ENCODE measurements around the gene ISOC2.

ISOC2 gene

DNA sequence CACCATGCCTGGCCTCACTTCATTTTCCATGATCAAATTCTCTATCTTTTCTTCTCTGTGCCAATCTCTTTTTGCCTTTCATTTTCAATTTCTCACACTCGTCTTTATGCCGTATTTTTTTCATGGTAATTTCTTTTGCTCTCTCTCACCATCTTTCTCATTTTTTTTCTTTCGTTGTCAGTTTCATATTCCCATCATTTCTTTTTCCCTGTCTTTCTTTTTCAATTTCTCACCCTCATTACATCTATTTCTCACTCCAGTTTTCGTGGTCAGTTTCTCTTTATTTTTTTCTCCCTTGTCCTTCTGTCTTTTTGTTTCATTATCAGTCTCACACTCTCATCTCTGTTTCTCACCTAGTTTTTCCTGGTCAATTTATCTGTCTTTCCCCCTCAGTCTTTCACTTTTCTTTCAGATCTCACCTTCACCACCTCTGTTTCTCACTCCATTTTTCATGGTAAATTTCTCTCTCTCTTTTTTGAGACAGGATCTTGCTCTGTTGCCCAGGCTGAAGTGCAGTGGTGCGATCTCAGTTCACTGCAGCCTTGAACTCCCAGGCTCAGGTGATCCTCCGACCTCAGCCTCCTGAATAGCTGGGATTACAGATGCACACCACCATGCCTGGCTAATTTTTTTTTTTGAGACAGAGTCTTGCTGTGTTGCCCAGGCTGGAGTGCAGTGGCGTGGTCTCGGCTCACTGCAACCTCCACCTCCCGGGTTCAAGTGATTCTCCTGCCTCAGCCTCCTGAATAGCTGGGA is 40.9 kb upstream of the ISOC2 start:
- no peak overlapping the region for H3K4me2 ChIP-seq (ENCODE audit: low read length)

DNA sequence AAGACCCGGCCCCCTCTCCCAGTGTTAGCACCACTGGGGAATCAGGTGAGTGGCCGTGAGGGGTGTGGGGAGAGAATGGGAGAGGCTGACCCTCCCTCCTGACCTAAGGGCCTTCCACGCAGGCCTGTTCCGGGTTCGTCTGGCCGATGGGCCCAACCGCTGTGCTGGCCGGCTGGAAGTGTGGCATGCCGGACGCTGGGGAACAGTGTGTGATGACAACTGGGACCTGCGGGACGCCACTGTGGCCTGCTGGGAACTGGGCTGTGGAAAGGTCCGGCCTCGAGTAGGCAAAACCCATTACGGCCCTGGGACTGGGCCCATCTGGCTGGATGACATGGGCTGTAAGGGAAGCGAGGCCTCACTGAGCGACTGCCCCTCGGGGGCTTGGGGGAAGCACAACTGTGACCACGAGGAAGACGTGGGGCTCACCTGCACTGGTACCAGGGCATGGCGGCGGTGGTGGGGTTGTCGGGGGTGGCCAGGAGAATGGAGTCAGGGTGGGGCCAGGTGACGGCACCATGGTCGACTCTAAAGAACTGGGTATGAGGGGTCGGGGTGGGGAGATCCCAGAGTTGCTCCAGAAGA is 39.0 kb upstream of the ISOC2 start:
- no peaks in the 10 kb centered on the region for H3K9me2 ChIP-seq (ENCODE audit: low read depth, low read length)
- H3F3A ChIP-seq (ENCODE audit: insufficient read depth, low read length), result no peaks in the 10 kb centered on the region
- H3K27me3 ChIP-seq (ENCODE audit: insufficient read depth, low read length), result peaks cover 3% of the 10 kb centered on the region; the same call in 1 of the 2 replicates
- no peaks in the 10 kb centered on the region for H3K79me2 ChIP-seq (ENCODE audit: insufficient read depth, low read length)
- no peaks in the 10 kb centered on the region for H3K36me3 ChIP-seq (ENCODE audit: insufficient read depth, low read length)
- TF ChIP-seq, protein P1, sequence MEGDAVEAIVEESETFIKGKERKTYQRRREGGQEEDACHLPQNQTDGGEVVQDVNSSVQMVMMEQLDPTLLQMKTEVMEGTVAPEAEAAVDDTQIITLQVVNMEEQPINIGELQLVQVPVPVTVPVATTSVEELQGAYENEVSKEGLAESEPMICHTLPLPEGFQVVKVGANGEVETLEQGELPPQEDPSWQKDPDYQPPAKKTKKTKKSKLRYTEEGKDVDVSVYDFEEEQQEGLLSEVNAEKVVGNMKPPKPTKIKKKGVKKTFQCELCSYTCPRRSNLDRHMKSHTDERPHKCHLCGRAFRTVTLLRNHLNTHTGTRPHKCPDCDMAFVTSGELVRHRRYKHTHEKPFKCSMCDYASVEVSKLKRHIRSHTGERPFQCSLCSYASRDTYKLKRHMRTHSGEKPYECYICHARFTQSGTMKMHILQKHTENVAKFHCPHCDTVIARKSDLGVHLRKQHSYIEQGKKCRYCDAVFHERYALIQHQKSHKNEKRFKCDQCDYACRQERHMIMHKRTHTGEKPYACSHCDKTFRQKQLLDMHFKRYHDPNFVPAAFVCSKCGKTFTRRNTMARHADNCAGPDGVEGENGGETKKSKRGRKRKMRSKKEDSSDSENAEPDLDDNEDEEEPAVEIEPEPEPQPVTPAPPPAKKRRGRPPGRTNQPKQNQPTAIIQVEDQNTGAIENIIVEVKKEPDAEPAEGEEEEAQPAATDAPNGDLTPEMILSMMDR (IDR thresholded peaks at IDR 0.05; ENCODE audit: low read length), result no peak
- TF ChIP-seq EZH2 (IDR thresholded peaks at IDR 0.05; ENCODE audit: borderline replicate concordance, low read length), result no peak
- H3K4me2 ChIP-seq (ENCODE audit: low read length), result no peak overlapping the region
- H4K20me1 ChIP-seq (ENCODE audit: insufficient read depth, low read length), result no peaks in the 10 kb centered on the region
- no peak overlapping the region for H3K27ac ChIP-seq (ENCODE audit: low read depth, low read length, poor library complexity, severe bottlenecking)
- no peaks in the 10 kb centered on the region for H3K9me3 ChIP-seq (ENCODE audit: low read length)
- no peak overlapping the region for H2AFZ ChIP-seq (ENCODE audit: low read length)
- peaks cover 6% of the 10 kb centered on the region for H3K4me1 ChIP-seq (ENCODE audit: insufficient read depth, low read length, severe bottlenecking)
- no peak overlapping the region for H3K9ac ChIP-seq (ENCODE audit: low read length)
- H3K4me3 ChIP-seq (ENCODE audit: low read depth, low read length, poor library complexity, severe bottlenecking), result no peak overlapping the region

More for the DNA sequence above, 40.9 kb upstream of the ISOC2 start:
- Histone ChIP-seq H3K4me3 (ENCODE audit: low read depth, low read length, poor library complexity, severe bottlenecking) (no peak overlapping the region), H3K9ac (ENCODE audit: low read length) (no peak overlapping the region), H3K36me3 (ENCODE audit: insufficient read depth, low read length) (no peaks in the 10 kb centered on the region), H3K4me1 (ENCODE audit: insufficient read depth, low read length, severe bottlenecking) (peaks cover 6% of the 10 kb centered on the region), H3K9me3 (ENCODE audit: low read length) (no peaks in the 10 kb centered on the region), H3K9me2 (ENCODE audit: low read depth, low read length) (no peaks in the 10 kb centered on the region), H3F3A (ENCODE audit: insufficient read depth, low read length) (no peaks in the 10 kb centered on the region), H3K79me2 (ENCODE audit: insufficient read depth, low read length) (no peaks in the 10 kb centered on the region), H4K20me1 (ENCODE audit: insufficient read depth, low read length) (no peaks in the 10 kb centered on the region), H2AFZ (ENCODE audit: low read length) (no peak overlapping the region), H3K27me3 (ENCODE audit: insufficient read depth, low read length) (peaks cover 4% of the 10 kb centered on the region; the same call in 1 of the 2 replicates), H3K27ac (ENCODE audit: low read depth, low read length, poor library complexity, severe bottlenecking) (no peak overlapping the region)
- TF ChIP-seq EZH2 (IDR thresholded peaks at IDR 0.05; ENCODE audit: borderline replicate concordance, low read length), result no peak
- TF ChIP-seq, protein P1 (IDR thresholded peaks at IDR 0.05; ENCODE audit: low read length), result no peak

DNA sequence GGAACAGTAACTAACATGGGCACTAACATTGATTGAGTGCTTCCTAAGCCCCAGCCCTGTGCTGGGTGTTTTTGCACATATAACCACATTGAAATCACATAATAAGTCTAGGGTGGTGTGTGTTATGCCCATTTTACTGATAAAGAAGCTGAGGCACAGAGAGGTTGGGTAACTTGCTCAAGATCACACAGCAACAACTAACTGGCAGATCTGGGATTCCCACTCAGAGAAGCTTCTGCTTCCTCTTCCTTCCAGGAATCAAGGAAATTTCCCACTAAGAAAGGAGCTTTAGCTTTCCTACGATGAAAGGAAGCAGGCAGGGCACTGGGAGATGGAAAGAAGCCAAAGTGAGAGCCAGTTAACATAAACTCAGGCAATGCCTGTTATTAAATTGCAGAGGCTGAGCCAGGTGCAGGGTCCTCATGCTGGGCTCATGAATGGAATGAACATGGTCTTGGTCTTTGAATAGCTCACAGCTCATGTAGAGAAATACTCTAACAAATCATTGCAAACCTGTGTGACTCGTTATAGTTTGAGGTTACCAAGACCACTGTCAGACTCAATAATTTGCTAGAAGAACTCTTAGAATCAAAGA is 36.9 kb upstream of the ISOC2 start:
- Histone ChIP-seq H3K9ac (ENCODE audit: low read length) (no peak overlapping the region), H3K4me1 (ENCODE audit: insufficient read depth, low read length, severe bottlenecking) (no peaks in the 10 kb centered on the region), H3K27me3 (ENCODE audit: insufficient read depth, low read length) (no peaks in the 10 kb centered on the region)

More for the DNA sequence above, 36.9 kb upstream of the ISOC2 start:
- Histone ChIP-seq H3K4me2 (ENCODE audit: low read length) (no peak overlapping the region), H3K4me3 (ENCODE audit: low read depth, low read length, poor library complexity, severe bottlenecking) (no peak overlapping the region), H3F3A (ENCODE audit: insufficient read depth, low read length) (no peaks in the 10 kb centered on the region), H3K9me3 (ENCODE audit: low read length) (no peaks in the 10 kb centered on the region), H2AFZ (ENCODE audit: low read length) (no peak overlapping the region), H3K9me2 (ENCODE audit: low read depth, low read length) (no peaks in the 10 kb centered on the region), H4K20me1 (ENCODE audit: insufficient read depth, low read length) (no peaks in the 10 kb centered on the region), H3K79me2 (ENCODE audit: insufficient read depth, low read length) (no peaks in the 10 kb centered on the region), H3K36me3 (ENCODE audit: insufficient read depth, low read length) (no peaks in the 10 kb centered on the region), H3K27ac (ENCODE audit: low read depth, low read length, poor library complexity, severe bottlenecking) (no peak overlapping the region)
- TF ChIP-seq EZH2 (IDR thresholded peaks at IDR 0.05; ENCODE audit: borderline replicate concordance, low read length), result no peak
- TF ChIP-seq, protein P1 (IDR thresholded peaks at IDR 0.05; ENCODE audit: low read length), result no peak

All from OCI-LY1 (cell line).